ENCODE data around the gene GSTCD.

- TF ChIP-seq SETDB1 (IDR thresholded peaks at IDR 0.05; ENCODE audit: low read length) (no peak), CAMTA2 (CRISPR knock-in tag; conservative IDR thresholded peaks at IDR 0.05) (no peak), RFX1 (IDR thresholded peaks at IDR 0.05) (no peak), CTCF (IDR thresholded peaks at IDR 0.05 in 2 of 3, conservative IDR thresholded peaks at IDR 0.05 in 1 of 3; ENCODE audit: insufficient read depth in 2 of 3, low read depth in 1 of 3, low read length in 3 of 3) (no peak), CBX3 (IDR thresholded peaks at IDR 0.05; ENCODE audit: borderline replicate concordance in 1 of 2, low read length in 2 of 2) (no peak), CEBPB (tag; IDR thresholded peaks at IDR 0.05) (no peak), ZNF274 (IDR thresholded peaks at IDR 0.05; ENCODE audit: borderline replicate concordance, low read depth, low read length) (no peak), CREB3 (tag; conservative IDR thresholded peaks at IDR 0.05; ENCODE audit: low read depth) (no peak)
These were observed 187.9 kb downstream of the GSTCD start for GRCh38 chr4:105896461-105896942.
